22Rv1 (cell line): ENCODE measurements around the gene PNPT1.

Source experiments
- ZFX ChIP-seq: fragments of 450-650 bp; IDR thresholded peaks from 2 replicates; pipeline ENCODE4 v1.6.1; 2017; ENCODE audit warnings: antibody characterized with exemption, borderline replicate concordance
- TF ChIP-seq, protein P1 (sequence below): fragments of 450-650 bp; IDR thresholded peaks from 2 replicates; pipeline ENCODE4 v1.5.1; 2017; ENCODE audit warnings: mild to moderate bottlenecking

DNA sequence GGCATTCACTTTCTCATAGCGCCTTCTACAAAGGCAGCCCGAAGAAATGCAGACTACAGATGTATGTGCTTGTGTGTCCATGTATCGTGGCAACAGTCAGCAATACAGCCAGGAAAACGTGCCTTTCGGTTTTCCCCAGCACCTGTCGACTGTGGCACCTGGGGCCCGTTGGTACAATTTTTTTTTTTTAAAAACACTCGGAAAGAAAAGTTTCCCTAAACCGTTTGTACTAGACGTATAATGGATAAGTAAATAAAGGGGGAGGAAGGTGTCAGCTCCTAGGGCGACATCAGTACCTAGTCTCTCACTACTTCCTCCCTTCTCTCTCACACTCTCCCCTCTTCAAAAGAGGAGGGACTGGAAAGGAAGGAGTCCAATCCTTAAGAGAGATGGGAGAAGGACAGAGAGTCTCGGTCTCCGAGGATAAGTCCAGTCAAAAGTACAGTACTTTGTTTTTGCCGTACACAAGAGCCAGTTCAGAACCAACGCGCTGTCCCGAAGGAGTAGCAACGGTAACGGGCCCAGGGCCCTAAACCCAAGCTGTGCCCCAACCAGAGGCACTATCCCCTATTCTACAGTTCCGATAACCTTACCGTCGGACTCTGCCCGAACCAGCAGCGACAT lies 77.0 kb downstream of the PNPT1 start:
- TF ChIP-seq, protein P1, sequence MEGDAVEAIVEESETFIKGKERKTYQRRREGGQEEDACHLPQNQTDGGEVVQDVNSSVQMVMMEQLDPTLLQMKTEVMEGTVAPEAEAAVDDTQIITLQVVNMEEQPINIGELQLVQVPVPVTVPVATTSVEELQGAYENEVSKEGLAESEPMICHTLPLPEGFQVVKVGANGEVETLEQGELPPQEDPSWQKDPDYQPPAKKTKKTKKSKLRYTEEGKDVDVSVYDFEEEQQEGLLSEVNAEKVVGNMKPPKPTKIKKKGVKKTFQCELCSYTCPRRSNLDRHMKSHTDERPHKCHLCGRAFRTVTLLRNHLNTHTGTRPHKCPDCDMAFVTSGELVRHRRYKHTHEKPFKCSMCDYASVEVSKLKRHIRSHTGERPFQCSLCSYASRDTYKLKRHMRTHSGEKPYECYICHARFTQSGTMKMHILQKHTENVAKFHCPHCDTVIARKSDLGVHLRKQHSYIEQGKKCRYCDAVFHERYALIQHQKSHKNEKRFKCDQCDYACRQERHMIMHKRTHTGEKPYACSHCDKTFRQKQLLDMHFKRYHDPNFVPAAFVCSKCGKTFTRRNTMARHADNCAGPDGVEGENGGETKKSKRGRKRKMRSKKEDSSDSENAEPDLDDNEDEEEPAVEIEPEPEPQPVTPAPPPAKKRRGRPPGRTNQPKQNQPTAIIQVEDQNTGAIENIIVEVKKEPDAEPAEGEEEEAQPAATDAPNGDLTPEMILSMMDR: no peak
- TF ChIP-seq ZFX: no peak
